ENCODE data around the gene ZNF608. TPM values are rescaled to one million over a fixed set of nuclear protein-coding genes. Genes with fewer than 3 reads are reported as not detected.

Gene ZNF608
- total RNA-seq, 2 experiments from 2014 or later = not detected

GRCh38 chr5:124705577-124705976 is 40.9 kb downstream of the ZNF608 start:
- no peaks in the 10 kb centered on the region for H3K9me3 Mint-ChIP-seq (ENCODE audit: low read depth)
- H3K36me3 Mint-ChIP-seq = no peaks in the 10 kb centered on the region
- no peak overlapping the region for H3K27ac Mint-ChIP-seq
- H3K27me3 Mint-ChIP-seq = no peaks in the 10 kb centered on the region
- CTCF ChIA-PET = interaction anchor here (0.5 kb wide), 1 partner anchor 1296 kb away, joined by 3 read pairs; no protein-coding TSS in a partner anchor
- H3K4me3 Mint-ChIP-seq = no peak overlapping the region
- H3K4me1 Mint-ChIP-seq = no peaks in the 10 kb centered on the region
- ATAC-seq (no peak), DNase-seq (no peak)

DNA sequence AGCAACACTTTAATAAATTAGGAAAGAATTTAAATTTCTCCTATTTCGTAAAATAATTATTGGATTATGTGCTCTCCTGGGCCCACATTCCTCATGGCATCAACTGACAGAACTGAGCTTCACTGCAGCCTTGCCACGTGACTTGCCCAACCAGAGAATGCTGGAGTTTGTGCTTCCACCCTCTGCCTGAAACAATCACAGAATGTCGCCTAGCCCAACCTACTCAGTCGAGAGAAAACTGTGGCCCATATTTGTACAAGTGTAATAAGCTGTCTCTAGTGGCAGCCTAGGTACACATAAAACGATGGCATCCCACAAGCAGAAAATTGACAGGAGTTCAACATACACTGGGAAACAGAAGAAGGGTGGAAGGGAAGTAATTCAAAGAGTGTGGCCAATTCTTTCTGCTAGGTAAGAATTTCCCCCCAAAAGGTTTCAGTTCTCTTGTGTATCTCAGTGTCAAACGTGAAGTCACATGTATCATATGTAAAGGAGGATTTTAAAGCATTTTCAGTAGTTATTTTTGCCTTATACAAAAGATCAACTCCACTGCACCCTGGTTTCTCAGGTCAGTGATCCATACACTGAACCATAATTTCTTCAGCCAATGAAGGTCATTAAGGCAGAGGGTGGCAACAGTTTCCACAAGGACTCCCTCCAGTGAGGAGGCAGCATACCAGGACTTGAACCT is 41.7 kb downstream of the ZNF608 start:
- no peaks in the 10 kb centered on the region for H3K36me3 Mint-ChIP-seq

DNA sequence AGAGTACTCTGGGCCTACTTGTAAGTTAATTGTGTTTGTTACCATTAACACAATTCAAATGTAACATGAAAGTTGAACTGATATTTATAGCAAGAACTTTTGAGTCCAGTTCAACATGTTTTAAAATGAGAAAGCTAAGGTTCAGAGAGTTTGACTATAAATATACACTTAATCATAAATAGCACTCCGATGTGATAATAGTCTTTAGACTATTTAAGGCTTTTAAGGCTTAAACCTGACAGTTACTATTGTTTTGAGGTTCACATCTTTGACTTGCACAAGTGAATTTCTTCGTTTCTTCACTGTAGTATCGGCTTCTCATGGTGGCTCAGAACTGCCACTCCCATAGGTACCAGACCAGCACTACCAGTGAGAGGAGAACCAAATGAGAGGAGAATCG is 42.4 kb downstream of the ZNF608 start:
- CTCF ChIA-PET = interaction anchor here (1.1 kb wide), 1 partner anchor 40 kb away, joined by 3 read pairs; no protein-coding TSS in a partner anchor
- DNase-seq (no peak), ATAC-seq (no peak)
- no peaks in the 10 kb centered on the region for H3K9me3 Mint-ChIP-seq (ENCODE audit: low read depth)
- H3K36me3 Mint-ChIP-seq = no peaks in the 10 kb centered on the region
- H3K27me3 Mint-ChIP-seq = no peaks in the 10 kb centered on the region
- H3K27ac Mint-ChIP-seq = no peak overlapping the region
- H3K4me3 Mint-ChIP-seq = no peak overlapping the region
- no peaks in the 10 kb centered on the region for H3K4me1 Mint-ChIP-seq

More for the DNA sequence above, 41.7 kb downstream of the ZNF608 start:
- H3K27me3 Mint-ChIP-seq = no peaks in the 10 kb centered on the region
- H3K27ac Mint-ChIP-seq = no peak overlapping the region
- DNase-seq = no peak
- no peak for ATAC-seq
- CTCF ChIA-PET = interaction anchor here (0.5 kb wide), 1 partner anchor 1295 kb away, joined by 3 read pairs; no protein-coding TSS in a partner anchor
- H3K9me3 Mint-ChIP-seq (ENCODE audit: low read depth) = no peaks in the 10 kb centered on the region
- no peak overlapping the region for H3K4me3 Mint-ChIP-seq
- no peaks in the 10 kb centered on the region for H3K4me1 Mint-ChIP-seq

DNA sequence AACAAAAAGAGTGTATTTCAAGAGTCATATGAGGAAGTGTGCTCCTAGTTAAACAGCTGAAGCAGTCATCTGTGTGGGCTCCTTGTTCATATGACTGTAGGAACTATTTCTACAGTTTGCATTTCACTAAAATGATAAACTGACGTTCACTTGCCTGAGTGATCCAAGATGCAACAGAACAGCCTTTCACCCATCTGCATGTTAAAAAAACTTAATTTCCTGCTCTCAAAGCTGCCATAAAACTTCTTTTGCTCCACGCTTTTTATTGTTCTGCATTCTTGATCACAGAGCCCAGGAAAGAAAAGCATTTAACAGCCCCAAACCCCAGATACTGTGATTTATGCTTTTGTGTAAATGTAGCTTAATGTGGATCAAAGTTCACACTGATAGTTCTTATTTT is 43.9 kb downstream of the ZNF608 start:
- no peak for ATAC-seq
- DNase-seq = no peak
- H3K4me3 Mint-ChIP-seq = no peak overlapping the region
- no peaks in the 10 kb centered on the region for H3K4me1 Mint-ChIP-seq
- H3K9me3 Mint-ChIP-seq (ENCODE audit: low read depth) = no peaks in the 10 kb centered on the region
- CTCF ChIA-PET = interaction anchor here (1.1 kb wide), 1 partner anchor 39 kb away, joined by 3 read pairs; no protein-coding TSS in a partner anchor
- H3K27ac Mint-ChIP-seq = no peak overlapping the region
- no peaks in the 10 kb centered on the region for H3K27me3 Mint-ChIP-seq
- no peaks in the 10 kb centered on the region for H3K36me3 Mint-ChIP-seq

- Mint-ChIP-seq H3K36me3 (no peaks in the 10 kb centered on the region), H3K27me3 (no peaks in the 10 kb centered on the region), H3K4me1 (no peaks in the 10 kb centered on the region), H3K4me3 (no peak overlapping the region), H3K27ac (no peak overlapping the region), H3K9me3 (ENCODE audit: low read depth) (no peaks in the 10 kb centered on the region)
- ATAC-seq (no peak), DNase-seq (no peak)
- CTCF ChIA-PET = no interaction called here
Measured at GRCh38 chr5:124701873-124702425, 44.5 kb downstream of the ZNF608 start.

GRCh38 chr5:124701016-124701415 is 45.4 kb downstream of the ZNF608 start:
- Mint-ChIP-seq H3K27me3 (no peaks in the 10 kb centered on the region), H3K27ac (no peak overlapping the region), H3K4me3 (no peak overlapping the region), H3K36me3 (no peaks in the 10 kb centered on the region), H3K9me3 (ENCODE audit: low read depth) (no peaks in the 10 kb centered on the region), H3K4me1 (no peaks in the 10 kb centered on the region)
- CTCF ChIA-PET = no interaction called here
- ATAC-seq (no peak), DNase-seq (no peak)

DNA sequence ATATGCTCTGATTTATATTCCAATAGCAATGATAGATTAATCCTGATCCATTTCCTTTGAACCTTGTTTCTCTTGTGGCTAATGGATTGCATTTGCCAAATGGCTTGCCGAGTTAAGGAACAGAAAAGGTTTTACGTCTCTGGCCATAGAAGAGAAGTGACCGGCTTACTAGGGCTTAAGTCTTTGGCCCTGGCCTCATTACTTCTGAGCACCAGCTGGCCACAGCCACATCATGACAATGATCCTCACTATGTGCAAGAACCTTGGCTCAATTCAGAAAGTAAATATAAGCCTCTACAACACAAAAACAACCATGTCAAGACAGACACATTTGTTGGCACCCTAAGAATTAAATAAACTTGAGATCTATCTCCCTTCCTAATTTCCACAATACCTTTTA is 46.1 kb downstream of the ZNF608 start:
- Mint-ChIP-seq H3K36me3 (no peaks in the 10 kb centered on the region), H3K27me3 (no peaks in the 10 kb centered on the region), H3K4me3 (no peak overlapping the region), H3K4me1 (no peaks in the 10 kb centered on the region), H3K27ac (no peak overlapping the region), H3K9me3 (ENCODE audit: low read depth) (no peaks in the 10 kb centered on the region)
- CTCF ChIA-PET = no interaction called here
- DNase-seq (no peak), ATAC-seq (no peak)

DNA sequence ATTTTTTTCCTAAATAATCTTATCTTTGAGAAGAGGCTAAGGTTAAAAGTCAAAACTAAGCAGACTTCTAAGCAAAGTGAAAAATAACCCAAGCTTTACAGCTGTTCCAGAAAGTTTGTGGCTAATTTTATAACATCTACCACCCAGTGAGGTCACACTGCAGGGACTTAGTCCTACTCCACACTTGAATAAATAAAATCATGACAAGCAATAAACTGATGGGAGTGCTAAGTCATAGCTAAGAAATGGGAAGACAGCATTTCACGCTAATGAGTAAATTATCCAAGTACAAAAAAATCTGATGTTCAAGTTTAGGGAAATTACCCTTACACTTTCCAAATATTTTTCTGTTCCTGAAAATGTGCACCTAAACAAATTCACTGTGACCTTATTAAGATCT is 47.7 kb downstream of the ZNF608 start:
- no peak overlapping the region for H3K27ac Mint-ChIP-seq
- peaks cover 2% of the 10 kb centered on the region for H3K9me3 Mint-ChIP-seq (ENCODE audit: low read depth)
- no peak overlapping the region for H3K4me3 Mint-ChIP-seq
- CTCF ChIA-PET = no interaction called here
- no peaks in the 10 kb centered on the region for H3K36me3 Mint-ChIP-seq
- DNase-seq = no peak
- ATAC-seq = no peak
- no peaks in the 10 kb centered on the region for H3K4me1 Mint-ChIP-seq
- H3K27me3 Mint-ChIP-seq = no peaks in the 10 kb centered on the region

GRCh38 chr5:124697933-124698591 is 48.4 kb downstream of the ZNF608 start:
- peaks cover 2% of the 10 kb centered on the region for H3K9me3 Mint-ChIP-seq (ENCODE audit: low read depth)
- H3K4me3 Mint-ChIP-seq = no peak overlapping the region
- no peaks in the 10 kb centered on the region for H3K4me1 Mint-ChIP-seq
- no peak overlapping the region for H3K27ac Mint-ChIP-seq
- no peaks in the 10 kb centered on the region for H3K36me3 Mint-ChIP-seq
- H3K27me3 Mint-ChIP-seq = no peaks in the 10 kb centered on the region
- DNase-seq = no peak
- CTCF ChIA-PET = no interaction called here
- ATAC-seq = no peak

DNA sequence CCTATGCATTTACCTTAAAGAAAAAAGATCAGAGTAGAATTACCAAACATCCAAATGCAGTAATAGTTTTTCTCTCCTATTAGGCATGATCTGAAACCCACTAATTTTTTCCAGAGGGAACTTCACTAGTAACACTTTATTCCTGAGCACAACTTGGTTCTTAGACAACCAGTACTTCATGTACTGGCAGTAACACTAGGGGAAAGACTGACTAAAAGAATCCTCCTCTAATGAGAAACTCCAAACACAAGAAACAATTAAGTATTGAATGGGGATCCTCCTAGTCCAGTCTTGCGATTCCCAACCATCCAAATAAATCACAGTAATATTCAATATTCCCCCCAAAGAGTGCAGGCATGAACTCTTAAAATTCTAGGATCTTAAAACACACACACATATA is 48.9 kb downstream of the ZNF608 start:
- no peak for ATAC-seq
- no peak overlapping the region for H3K27ac Mint-ChIP-seq
- CTCF ChIA-PET = no interaction called here

GRCh38 chr5:124696898-124697297 is 49.5 kb downstream of the ZNF608 start:
- CTCF ChIA-PET = no interaction called here

More for the DNA sequence above, 48.9 kb downstream of the ZNF608 start:
- Mint-ChIP-seq H3K27me3 (no peaks in the 10 kb centered on the region), H3K4me1 (no peaks in the 10 kb centered on the region), H3K4me3 (no peak overlapping the region), H3K36me3 (no peaks in the 10 kb centered on the region), H3K9me3 (ENCODE audit: low read depth) (peaks cover 5% of the 10 kb centered on the region)
- DNase-seq = no peak

More at GRCh38 chr5:124696898-124697297, 49.5 kb downstream of the ZNF608 start:
- Mint-ChIP-seq H3K27ac (no peak overlapping the region), H3K4me1 (no peaks in the 10 kb centered on the region), H3K9me3 (ENCODE audit: low read depth) (peaks cover 5% of the 10 kb centered on the region), H3K36me3 (no peaks in the 10 kb centered on the region), H3K27me3 (no peaks in the 10 kb centered on the region), H3K4me3 (no peak overlapping the region)
- ATAC-seq (no peak), DNase-seq (no peak)
